ENCODE data around the gene ZRSR2. TPM values are rescaled to one million over a fixed set of nuclear protein-coding genes. Genes with fewer than 3 reads are reported as not detected.

Gene ZRSR2
- total and polyA plus RNA-seq, 2 of the 8 experiments (the other 6 are each of a cell fraction or from before 2014, with no cell fraction given) = 3.9 to 6.9 TPM

DNA sequence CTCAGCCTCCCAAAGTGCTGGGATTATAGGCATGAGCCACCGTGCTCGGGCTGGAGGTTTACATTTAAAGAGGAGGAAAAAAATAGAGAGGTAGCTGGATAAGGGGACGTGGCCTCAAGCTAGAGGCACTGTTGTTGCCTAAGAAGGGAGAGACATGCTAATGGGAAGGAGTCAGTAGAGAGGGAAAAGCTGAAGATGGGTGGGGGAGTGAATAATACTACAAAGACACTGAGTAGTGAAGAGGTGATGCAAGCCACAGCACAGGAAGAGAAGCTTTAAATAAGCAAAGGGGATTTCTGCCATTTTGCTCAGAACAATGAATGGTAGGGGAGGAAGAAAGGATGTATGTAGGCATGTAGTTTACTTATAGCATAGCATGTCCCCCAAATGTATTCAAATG, 75.9 kb downstream of the ZRSR2 start:
- no peak overlapping the region for H3K14ac ChIP-seq (ENCODE audit: insufficient read length)
- no peak for TF ChIP-seq HDAC6 (IDR thresholded peaks at IDR 0.05; ENCODE audit: low read depth, low read length)

More for the DNA sequence above, 75.9 kb downstream of the ZRSR2 start:
- no peak overlapping the region for H3K9ac ChIP-seq (replicated peaks in 1 of 4; ENCODE audit: extremely low read depth in 1 of 4, low read depth in 3 of 4, low read length in 3 of 4)
- H4K91ac ChIP-seq (replicated peaks; ENCODE audit: insufficient read length, low read length) = no peak overlapping the region
- DNase-seq (ENCODE audit: low read depth in 1 of 2, low spot score in 2 of 2) (no peak), FAIRE-seq (no peak)
- no peak overlapping the region for H2BK15ac ChIP-seq (ENCODE audit: low read length)
- H3K79me2 ChIP-seq (ENCODE audit: control insufficient read depth in 1 of 2, insufficient read depth in 2 of 2, low read length in 2 of 2) = no peaks in the 10 kb centered on the region
- no peak overlapping the region for H2AFZ ChIP-seq (ENCODE audit: low read length)
- H2BK120ac ChIP-seq (replicated peaks; ENCODE audit: low read depth, low read length) = no peak overlapping the region
- ChIA-PET POLR2A (ENCODE audit: partially characterized antibody) (interaction anchor here (1.9 kb wide), 1 partner anchor 11 kb away, joined by 4 read pairs; the partner anchor contains the start of gene AP1S2), CTCF (ENCODE audit: partially characterized antibody) (no interaction called here)
- H2BK5ac ChIP-seq (ENCODE audit: low read depth, low read length) = no peak overlapping the region
- no peaks in the 10 kb centered on the region for H3K9me3 ChIP-seq (ENCODE audit: insufficient read depth in 2 of 2, low read depth in 1 of 2, low read length in 1 of 2)
- no peak overlapping the region for H2AK5ac ChIP-seq (ENCODE audit: low read depth, low read length)
- no peak overlapping the region for H2BK20ac ChIP-seq (ENCODE audit: low read length)
- H3K4ac ChIP-seq (replicated peaks; ENCODE audit: insufficient read length, low read depth, low read length) = no peak overlapping the region
- H3K79me1 ChIP-seq (ENCODE audit: low read depth, low read length) = no peaks in the 10 kb centered on the region
- no peak overlapping the region for H2BK12ac ChIP-seq (ENCODE audit: low read depth, low read length)
- no peaks in the 10 kb centered on the region for H3K36me3 ChIP-seq (ENCODE audit: control insufficient read depth in 2 of 4, insufficient read depth in 4 of 4, low read length in 3 of 4)
- no peak overlapping the region for H3K18ac ChIP-seq (ENCODE audit: extremely low read depth, low read length)
- H3K56ac ChIP-seq (replicated peaks; ENCODE audit: insufficient read length, low read depth, low read length) = no peak overlapping the region
- no peak overlapping the region for H4K5ac ChIP-seq (ENCODE audit: insufficient read length, low read depth, low read length)
- no peaks in the 10 kb centered on the region; a peak in 1 of 7 replicates for H3K4me1 ChIP-seq (replicated peaks in 1 of 4; ENCODE audit: control insufficient read depth in 3 of 4, insufficient read depth in 4 of 4, low read length in 3 of 4)
- H3K27me3 ChIP-seq (replicated peaks in 1 of 4; ENCODE audit: control insufficient read depth in 3 of 4, extremely low read depth in 1 of 4, insufficient read depth in 3 of 4, low read length in 3 of 4) = no peaks in the 10 kb centered on the region
- no peak overlapping the region for H3K23ac ChIP-seq (ENCODE audit: insufficient read length)
- H3K27ac ChIP-seq (ENCODE audit: low read depth, low read length) = no peak overlapping the region
- H4K20me1 ChIP-seq (replicated peaks in 1 of 2; ENCODE audit: control insufficient read depth in 1 of 2, insufficient read depth in 2 of 2, low read length in 2 of 2) = no peaks in the 10 kb centered on the region
- H4K8ac ChIP-seq (ENCODE audit: extremely low read depth, insufficient read depth, low read length) = no peak overlapping the region
- no peak overlapping the region for H3K4me3 ChIP-seq (ENCODE audit: extremely low read depth in 1 of 4, insufficient read depth in 2 of 4, low read depth in 3 of 4, low read length in 4 of 4)
- no peak overlapping the region for H3K4me2 ChIP-seq (ENCODE audit: insufficient read depth in 1 of 2, low read depth in 2 of 2, low read length in 2 of 2)
- no peaks in the 10 kb centered on the region; the same call in 1 of the 2 replicates for H3K23me2 ChIP-seq (ENCODE audit: low read depth, low read length)
- no CpG with 5 or more reads among the region's 3 CpGs for WGBS, 2 experiments (ENCODE audit: extremely low coverage in 1 of 2, insufficient coverage in 1 of 2, insufficient read length in 1 of 2, insufficient replicate concordance in 2 of 2, low coverage in 1 of 2, low lambda C conversion rate in 2 of 2, missing lambda C conversion rate in 1 of 2)

Measured in H1 (cell line).